Activated T-helper 1 cell treated with anti-CD3 and anti-CD28 coated beads, Interleukin-12 subunit alpha, Interleukin-12 subunit beta, Interleukin-2, Interleukin-4 antibody, amounts not matched to agents 30 ng/mL and 10 ng/mL and 1 ng/mL, durations not matched to agents 14 hours and 24 hours and 36 hours (primary cell): Measurements from ENCODE around the gene KCNA5. TPM values are rescaled to one million over a fixed set of nuclear protein-coding genes. Genes with fewer than 3 reads are reported as not detected.

Source experiments
- DNase-seq: peaks from one replicate; pipeline ENCODE4 v3.0.0; 2021; ENCODE audit warnings: low spot score
- H3K27ac Mint-ChIP-seq: one replicate; pipeline ENCODE4 v1.8.0; 2021; ENCODE audit warnings: mild to moderate bottlenecking, mixed read lengths
- H3K27me3 Mint-ChIP-seq: one replicate; pipeline ENCODE4 v1.8.0; 2022; ENCODE audit warnings: mild to moderate bottlenecking, moderate library complexity, mixed read lengths; ENCODE audit not compliant: insufficient read depth
- H3K36me3 Mint-ChIP-seq: one replicate; pipeline ENCODE4 v1.8.0; 2021; ENCODE audit warnings: low read depth, mixed read lengths
- H3K4me1 Mint-ChIP-seq: one replicate; pipeline ENCODE4 v1.8.0; 2021; ENCODE audit warnings: low read depth, mixed read lengths
- H3K4me3 Mint-ChIP-seq: one replicate; pipeline ENCODE4 v1.8.0; 2021; ENCODE audit warnings: mild to moderate bottlenecking, moderate library complexity, mixed read lengths
- H3K9me3 Mint-ChIP-seq: one replicate; pipeline ENCODE4 v1.8.0; 2021; ENCODE audit warnings: mixed read lengths
- intact Hi-C: fragments of 100-400 bp; cut with micrococcal nuclease; formaldehyde crosslinking; loops from one replicate; pipeline ENCODE4 v1.15.1; 2024
- total RNA-seq: library from RNA; stranded (reverse); gene quantifications from 2 replicates; pipeline ENCODE4 v1.2.3, GENCODE V29; 2022

KCNA5 gene
- total RNA-seq, 1 donor from 2014 or later, result not detected

DNA sequence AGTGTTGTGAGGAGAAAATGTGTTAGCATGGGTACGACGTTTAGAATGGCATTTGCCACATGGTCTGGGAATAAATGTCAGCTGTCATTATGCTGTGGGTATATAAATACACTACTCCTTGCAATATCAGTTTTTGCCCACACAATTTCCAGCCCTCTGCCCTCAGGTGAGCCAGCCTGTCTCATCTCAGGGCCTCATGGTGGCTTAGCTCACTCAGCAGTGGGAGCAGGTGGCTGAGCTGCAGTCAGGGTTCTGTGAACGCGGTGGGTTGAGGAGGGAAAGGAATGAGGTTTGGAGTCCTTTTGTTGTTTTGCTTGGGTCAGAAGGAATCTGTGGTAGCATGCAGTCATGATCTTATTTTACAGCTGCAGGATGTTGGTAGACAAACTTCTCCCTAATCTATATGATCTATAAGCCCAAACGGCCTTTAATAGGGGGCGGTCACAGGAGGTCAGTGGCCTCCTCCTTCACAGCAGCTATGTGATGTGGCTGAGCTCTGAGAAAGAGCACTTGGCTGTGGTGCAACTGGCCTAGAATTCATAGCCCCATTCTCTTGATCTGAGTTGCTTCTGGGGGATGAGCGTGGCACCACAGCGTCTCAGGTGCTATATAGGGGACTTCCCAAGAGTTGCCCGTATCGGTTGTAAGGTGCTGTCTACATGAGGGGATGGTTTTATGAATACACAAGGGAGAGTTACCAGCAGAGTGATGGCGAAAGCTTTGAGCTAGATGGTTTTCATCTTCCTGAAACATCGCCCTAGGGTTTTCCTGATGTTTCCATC, 27.8 kb upstream of the KCNA5 start:
- Mint-ChIP-seq H3K27ac (no peak overlapping the region), H3K4me3 (no peak overlapping the region), H3K4me1 (no peaks in the 10 kb centered on the region), H3K27me3 (peaks cover 9% of the 10 kb centered on the region), H3K36me3 (no peaks in the 10 kb centered on the region), H3K9me3 (no peaks in the 10 kb centered on the region)
- intact Hi-C loops, result no loop called here
- no peak for DNase-seq

DNA sequence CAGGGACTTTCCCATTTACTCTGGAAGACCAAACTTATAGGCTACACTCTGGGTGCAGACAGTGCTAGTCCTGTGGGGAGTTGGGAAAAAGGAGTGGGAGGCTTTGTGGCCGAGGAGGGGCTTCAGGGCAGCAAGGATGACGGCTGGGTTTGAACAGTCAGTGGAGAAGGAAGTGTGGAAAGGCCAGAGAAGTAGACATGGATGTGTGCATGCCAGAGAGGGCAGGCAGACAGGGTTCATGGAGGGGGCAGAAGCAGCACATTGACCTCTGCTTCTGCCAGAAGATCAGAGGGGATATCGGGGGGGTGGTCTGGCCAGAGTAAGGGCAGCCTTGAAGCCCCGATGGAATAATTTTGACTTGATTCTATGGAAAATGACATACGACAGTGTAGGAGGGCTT, 27.2 kb upstream of the KCNA5 start:
- Mint-ChIP-seq H3K27ac (no peak overlapping the region), H3K36me3 (no peaks in the 10 kb centered on the region), H3K4me3 (no peak overlapping the region), H3K4me1 (no peaks in the 10 kb centered on the region), H3K9me3 (no peaks in the 10 kb centered on the region), H3K27me3 (peaks cover 6% of the 10 kb centered on the region)
- intact Hi-C loops, result no loop called here
- DNase-seq, result no peak

DNA sequence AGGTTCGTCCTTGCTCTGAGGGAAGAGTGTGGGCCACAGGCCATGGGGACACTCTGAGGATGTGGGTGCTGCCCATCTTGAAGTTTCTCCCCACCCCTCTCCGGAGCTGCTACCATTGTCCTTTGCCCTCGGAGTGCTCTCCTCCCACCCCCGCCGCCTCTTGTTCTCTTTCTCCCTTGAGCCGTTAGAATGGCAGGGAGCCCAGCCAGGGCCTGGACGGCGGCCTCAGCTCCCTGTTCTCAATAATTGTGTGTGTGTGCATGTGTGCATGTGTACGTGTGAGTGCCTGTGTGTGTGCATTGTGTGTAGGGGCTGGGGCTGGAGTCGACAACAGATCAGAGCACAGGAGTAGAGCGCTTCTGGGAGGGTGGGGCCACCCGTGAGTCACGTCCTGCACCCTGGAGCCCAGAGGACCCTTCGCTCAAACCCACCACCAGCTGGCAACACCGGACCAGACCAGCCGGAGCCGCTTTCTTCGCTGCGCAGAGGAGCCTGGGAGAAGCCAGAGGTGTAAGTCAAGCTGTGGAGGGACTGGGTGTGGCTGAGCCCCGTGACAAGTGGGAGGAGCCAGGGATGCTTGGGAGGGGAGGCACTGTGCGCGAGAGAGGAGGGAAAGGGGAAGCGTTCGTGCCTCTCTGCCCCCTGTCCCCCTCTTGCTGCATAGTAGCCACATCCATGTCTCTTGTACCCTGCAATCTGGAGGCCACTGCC, 25.9 kb upstream of the KCNA5 start:
- DNase-seq, result no peak

DNA sequence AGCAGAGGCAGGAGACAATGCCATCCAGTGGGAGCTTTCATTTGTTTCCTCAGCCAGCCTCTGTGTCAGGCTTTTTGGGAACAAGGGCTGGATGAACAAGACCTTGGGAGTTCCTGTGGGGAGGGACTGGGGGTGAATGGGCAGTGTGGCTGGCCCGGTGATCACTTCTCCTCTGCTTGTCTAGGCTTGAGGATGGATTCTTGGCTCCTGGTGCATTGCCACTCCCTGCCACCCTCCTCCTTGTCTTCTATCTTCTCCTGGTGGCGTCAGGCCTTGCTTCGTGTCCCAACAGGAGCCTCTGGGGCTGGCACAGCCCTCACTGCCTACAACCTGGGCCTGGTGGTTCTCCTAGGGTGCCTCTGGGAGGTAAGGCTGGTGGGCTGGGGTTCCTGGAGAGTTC, 25.0 kb upstream of the KCNA5 start:
- no peak overlapping the region for H3K4me3 Mint-ChIP-seq
- H3K27ac Mint-ChIP-seq, result no peak overlapping the region
- no peak for DNase-seq
- no peaks in the 10 kb centered on the region for H3K36me3 Mint-ChIP-seq
- intact Hi-C loops, result no loop called here
- peaks cover 4% of the 10 kb centered on the region for H3K27me3 Mint-ChIP-seq
- H3K9me3 Mint-ChIP-seq, result no peaks in the 10 kb centered on the region
- no peaks in the 10 kb centered on the region for H3K4me1 Mint-ChIP-seq

More for the DNA sequence above, 25.9 kb upstream of the KCNA5 start:
- no peaks in the 10 kb centered on the region for H3K36me3 Mint-ChIP-seq
- no peak overlapping the region for H3K4me3 Mint-ChIP-seq
- H3K27ac Mint-ChIP-seq, result no peak overlapping the region
- H3K27me3 Mint-ChIP-seq, result peaks cover 4% of the 10 kb centered on the region
- no peaks in the 10 kb centered on the region for H3K9me3 Mint-ChIP-seq
- intact Hi-C loops, result no loop called here
- no peaks in the 10 kb centered on the region for H3K4me1 Mint-ChIP-seq

DNA sequence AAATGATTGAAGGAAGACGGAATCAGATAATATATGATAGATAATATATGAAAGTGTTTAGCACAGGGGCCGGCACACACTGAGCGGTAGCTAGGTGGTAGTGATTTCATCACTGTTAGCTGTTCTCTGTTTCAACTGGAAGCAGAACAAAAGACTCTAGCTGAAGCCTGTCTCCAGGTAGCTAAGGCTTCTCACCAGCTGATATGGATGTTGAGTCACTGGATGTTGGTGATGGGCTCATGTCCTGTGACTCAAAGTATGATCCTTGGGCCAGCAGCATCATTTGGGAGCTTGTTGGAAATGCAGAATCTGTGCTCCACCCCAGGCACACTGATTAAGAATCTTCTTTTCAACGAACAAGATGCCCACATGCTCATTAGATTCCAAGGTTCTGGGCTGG, 21.7 kb upstream of the KCNA5 start:
- peaks cover 7% of the 10 kb centered on the region for H3K27me3 Mint-ChIP-seq
- no peaks in the 10 kb centered on the region for H3K36me3 Mint-ChIP-seq
- no peaks in the 10 kb centered on the region for H3K9me3 Mint-ChIP-seq
- no peak for DNase-seq
- no peak overlapping the region for H3K4me3 Mint-ChIP-seq
- intact Hi-C loops, result loop anchor here (1.0 kb wide), 1 partner anchor 62 kb away; no protein-coding TSS in a partner anchor
- H3K4me1 Mint-ChIP-seq, result no peaks in the 10 kb centered on the region
- H3K27ac Mint-ChIP-seq, result no peak overlapping the region

DNA sequence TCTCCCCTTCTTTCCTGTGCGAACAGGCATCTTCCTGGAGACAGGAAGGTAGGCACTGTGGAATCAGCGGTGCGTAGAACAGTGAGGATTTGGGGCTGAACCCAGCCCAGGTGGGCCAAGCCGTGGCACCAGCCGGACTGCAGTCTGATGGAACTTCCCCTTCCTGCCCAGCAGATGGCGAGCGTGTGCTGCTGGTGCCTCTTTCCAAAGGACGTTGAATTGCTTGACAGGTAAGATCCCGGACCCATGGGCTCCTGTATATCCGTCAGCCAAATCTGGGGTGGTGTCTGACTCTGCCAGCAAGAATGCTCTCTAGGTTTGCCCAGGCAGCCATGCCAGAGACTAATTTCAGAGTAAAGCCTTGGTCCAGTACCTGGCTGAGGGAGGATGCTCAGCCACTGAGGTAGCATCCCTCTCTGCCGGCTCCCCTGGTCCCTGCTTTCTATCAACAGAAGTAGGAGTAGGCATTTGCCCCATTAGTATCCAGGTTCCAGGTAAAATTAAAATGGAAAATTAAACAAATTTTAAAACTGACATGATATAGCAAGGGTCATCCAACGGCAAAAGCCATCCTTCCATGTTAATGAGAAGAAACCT, 21.1 kb upstream of the KCNA5 start:
- H3K27me3 Mint-ChIP-seq, result peaks cover 10% of the 10 kb centered on the region
- intact Hi-C loops, result loop anchor here (1.0 kb wide), 1 partner anchor 62 kb away; no protein-coding TSS in a partner anchor
- no peak overlapping the region for H3K27ac Mint-ChIP-seq
- H3K36me3 Mint-ChIP-seq, result no peaks in the 10 kb centered on the region
- H3K4me3 Mint-ChIP-seq, result no peak overlapping the region
- no peaks in the 10 kb centered on the region for H3K9me3 Mint-ChIP-seq
- H3K4me1 Mint-ChIP-seq, result no peaks in the 10 kb centered on the region
- DNase-seq, result peak; percentile 8

DNA sequence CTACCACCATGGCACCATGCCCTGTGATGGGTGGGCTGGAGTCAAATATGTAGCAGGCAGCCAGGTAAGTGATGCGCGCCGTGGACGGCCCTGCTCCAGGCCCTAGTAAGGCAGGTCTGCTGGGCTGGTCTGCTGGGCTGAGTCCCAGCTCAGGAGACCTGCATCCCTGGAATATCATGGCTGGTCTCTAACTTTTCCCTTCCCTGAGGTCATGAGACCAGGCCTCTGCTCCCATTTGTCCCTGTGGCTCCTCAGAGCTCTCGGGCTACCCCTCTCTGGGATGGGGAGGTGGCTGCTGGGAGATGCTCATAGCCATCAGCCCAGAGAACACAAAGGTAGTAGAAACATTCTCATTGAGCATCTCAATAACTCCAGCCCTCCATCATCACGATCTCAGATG, 19.8 kb upstream of the KCNA5 start:
- Mint-ChIP-seq H3K27ac (no peak overlapping the region), H3K27me3 (peaks cover 11% of the 10 kb centered on the region), H3K9me3 (no peaks in the 10 kb centered on the region), H3K4me1 (no peaks in the 10 kb centered on the region), H3K4me3 (no peak overlapping the region), H3K36me3 (no peaks in the 10 kb centered on the region)
- DNase-seq, result no peak
- intact Hi-C loops, result no loop called here

DNA sequence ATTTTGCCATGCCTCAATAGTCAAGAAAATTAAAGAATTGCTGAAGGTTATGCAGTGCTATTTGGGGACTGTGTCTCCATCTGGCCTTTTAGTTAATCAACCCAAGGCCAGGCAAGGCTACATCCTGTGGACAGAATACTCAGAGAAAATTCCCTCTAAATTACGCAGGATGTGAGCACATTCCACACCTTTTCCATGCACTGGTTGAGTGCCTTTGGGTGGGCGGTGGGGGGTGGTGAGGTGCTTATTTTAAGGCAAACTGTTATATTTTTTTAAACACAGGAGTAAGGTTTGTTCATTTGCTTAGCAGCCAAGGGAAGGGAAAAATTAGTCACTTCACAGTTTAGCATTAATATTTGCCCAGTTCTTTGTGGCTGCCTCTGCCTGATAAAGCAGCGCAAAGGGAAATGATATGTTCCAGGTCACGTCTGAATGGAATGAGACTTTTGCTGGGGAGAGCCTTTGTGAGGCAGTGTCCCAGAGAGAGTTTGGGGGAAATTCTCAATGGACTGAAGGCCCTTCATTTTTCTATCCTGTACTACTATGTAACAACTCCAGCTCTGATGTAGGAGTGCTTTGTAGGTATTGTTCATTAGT, 17.2 kb upstream of the KCNA5 start:
- no peak overlapping the region for H3K27ac Mint-ChIP-seq
- no peaks in the 10 kb centered on the region for H3K9me3 Mint-ChIP-seq
- no peaks in the 10 kb centered on the region for H3K36me3 Mint-ChIP-seq
- H3K27me3 Mint-ChIP-seq, result peaks cover 11% of the 10 kb centered on the region
- no peak for DNase-seq
- H3K4me1 Mint-ChIP-seq, result no peaks in the 10 kb centered on the region
- no peak overlapping the region for H3K4me3 Mint-ChIP-seq
- intact Hi-C loops, result no loop called here

DNA sequence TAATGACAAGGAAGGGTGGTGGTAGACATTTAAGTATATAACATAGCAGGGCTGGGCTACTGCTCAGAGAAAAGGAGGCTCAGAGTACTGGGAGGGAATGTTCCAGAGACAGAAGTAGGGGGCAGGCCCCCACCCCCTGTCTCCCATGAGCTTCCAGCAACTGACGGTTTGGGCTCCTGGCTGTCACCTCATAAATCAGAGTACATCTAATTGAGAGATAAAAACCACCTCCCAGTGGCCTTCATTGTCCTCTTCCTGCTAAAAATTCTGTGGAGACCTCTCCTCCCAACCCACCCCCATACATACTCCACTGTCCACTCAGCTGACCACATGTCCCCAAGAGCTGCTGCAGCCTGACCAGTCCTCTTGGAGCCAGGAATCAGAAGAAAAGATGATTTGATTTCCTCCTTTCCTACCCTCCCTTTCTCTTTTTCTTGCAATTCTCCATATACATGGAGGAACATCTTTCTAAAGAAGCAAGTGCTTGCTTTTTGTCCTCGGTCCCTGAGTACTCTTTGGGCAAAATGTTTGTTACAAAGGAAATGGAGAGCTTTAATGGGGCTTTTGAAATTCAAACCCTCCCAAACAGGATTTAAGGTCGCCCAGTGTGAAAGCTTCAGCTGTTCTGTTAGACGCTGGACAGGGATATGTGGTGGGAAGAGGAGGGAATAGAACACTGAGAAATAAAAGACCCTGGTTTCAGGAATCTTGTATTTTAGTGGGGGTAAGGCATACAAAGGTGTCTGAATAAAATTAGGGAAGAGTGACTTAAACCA, 16.4 kb upstream of the KCNA5 start:
- no peaks in the 10 kb centered on the region for H3K36me3 Mint-ChIP-seq
- no peak for DNase-seq
- no peaks in the 10 kb centered on the region for H3K9me3 Mint-ChIP-seq
- intact Hi-C loops, result no loop called here
- H3K27ac Mint-ChIP-seq, result no peak overlapping the region
- no peak overlapping the region for H3K4me3 Mint-ChIP-seq
- no peaks in the 10 kb centered on the region for H3K4me1 Mint-ChIP-seq
- H3K27me3 Mint-ChIP-seq, result peaks cover 11% of the 10 kb centered on the region

DNA sequence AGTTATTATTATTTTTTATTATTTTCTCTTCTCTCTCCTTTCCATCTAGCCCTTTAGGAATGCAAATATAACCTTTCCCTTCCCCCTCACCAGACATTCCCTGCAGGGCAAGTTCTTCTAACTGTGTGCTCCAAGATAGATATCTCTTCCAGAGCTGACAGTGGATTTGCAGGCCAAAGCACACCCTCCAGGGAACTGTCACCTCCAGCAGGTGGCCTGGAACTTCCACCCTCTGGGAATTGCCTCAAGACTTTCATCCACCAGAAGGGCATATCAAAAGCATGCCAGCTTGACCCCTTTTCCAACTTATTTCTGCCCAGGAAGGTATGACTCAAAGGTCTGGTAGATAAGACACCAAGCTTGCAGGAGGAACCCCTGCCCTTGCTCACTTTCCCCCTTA, 13.6 kb upstream of the KCNA5 start:
- intact Hi-C loops, result no loop called here
- H3K36me3 Mint-ChIP-seq, result no peaks in the 10 kb centered on the region
- no peaks in the 10 kb centered on the region for H3K9me3 Mint-ChIP-seq
- no peak for DNase-seq
- H3K27ac Mint-ChIP-seq, result no peak overlapping the region
- peaks cover 11% of the 10 kb centered on the region for H3K27me3 Mint-ChIP-seq
- peaks cover 8% of the 10 kb centered on the region for H3K4me1 Mint-ChIP-seq
- H3K4me3 Mint-ChIP-seq, result no peak overlapping the region

DNA sequence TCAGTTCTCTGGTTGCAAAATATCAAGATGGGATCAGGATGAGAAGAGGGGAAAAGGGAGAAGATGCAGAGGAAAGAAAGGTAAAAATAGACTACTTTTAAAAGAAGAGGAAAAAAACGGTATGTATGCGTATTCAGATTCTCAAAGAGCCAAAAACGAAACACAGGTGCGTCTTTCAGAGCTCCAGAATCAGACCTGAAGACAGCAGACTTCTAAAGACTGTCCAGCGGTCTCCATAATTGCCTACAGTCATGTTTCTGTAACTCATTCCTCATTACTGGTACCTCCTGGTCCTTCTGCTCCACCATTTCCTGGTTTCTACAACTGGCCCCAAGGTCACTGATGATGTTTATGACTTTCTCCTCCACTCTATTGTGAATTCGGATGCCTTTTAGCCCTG, 12.4 kb upstream of the KCNA5 start:
- H3K4me1 Mint-ChIP-seq, result peaks cover 9% of the 10 kb centered on the region
- no peak for DNase-seq
- no peak overlapping the region for H3K27ac Mint-ChIP-seq
- intact Hi-C loops, result no loop called here
- H3K27me3 Mint-ChIP-seq, result peaks cover 5% of the 10 kb centered on the region
- no peak overlapping the region for H3K4me3 Mint-ChIP-seq
- H3K9me3 Mint-ChIP-seq, result no peaks in the 10 kb centered on the region
- H3K36me3 Mint-ChIP-seq, result no peaks in the 10 kb centered on the region

DNA sequence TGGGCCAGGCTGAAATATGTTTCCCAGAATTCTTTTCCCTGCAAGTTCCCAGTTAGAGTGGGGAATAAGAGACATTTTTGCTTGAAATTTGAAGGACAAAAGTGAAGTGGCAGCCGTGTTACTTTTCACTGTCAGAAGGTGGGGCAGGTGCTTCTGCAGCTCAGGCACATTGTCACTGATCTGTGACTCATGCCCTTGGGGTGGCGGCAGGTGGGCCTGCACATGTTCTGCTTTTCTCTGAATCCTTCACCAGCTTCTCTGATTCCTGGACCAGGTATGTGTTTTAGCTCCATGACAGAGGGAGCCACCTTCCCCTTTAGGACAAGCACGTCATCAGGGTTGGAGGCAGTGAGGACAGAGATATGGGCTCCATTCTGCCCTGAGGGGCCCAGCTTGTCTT, 11.7 kb upstream of the KCNA5 start:
- peaks cover 5% of the 10 kb centered on the region for H3K27me3 Mint-ChIP-seq
- DNase-seq, result no peak
- H3K27ac Mint-ChIP-seq, result no peak overlapping the region
- no peaks in the 10 kb centered on the region for H3K36me3 Mint-ChIP-seq
- no peaks in the 10 kb centered on the region for H3K9me3 Mint-ChIP-seq
- peaks cover 9% of the 10 kb centered on the region for H3K4me1 Mint-ChIP-seq
- intact Hi-C loops, result no loop called here
- no peak overlapping the region for H3K4me3 Mint-ChIP-seq
